SK-N-SH treated with all-trans-retinoic acid at 6 μM for 48 hours (cell line): ENCODE results near the gene DAB1.
A peak's percentile ranks its signal among the peaks of the same experiment; 100 is the strongest.

Source experiments
- ATAC-seq: fragments of 200-7000 bp; cut with Tn5 transposase; 3 replicates; pipeline ENCODE4 v1.9.1; 2020; ENCODE audit warnings: mild to moderate bottlenecking, moderate library complexity
- ARNTL ChIP-seq: fragments of 450-650 bp; formaldehyde crosslinking; IDR thresholded peaks from 2 replicates; pipeline ENCODE4 v1.5.0; 2020; ENCODE audit warnings: low read depth, mild to moderate bottlenecking, moderate library complexity, borderline replicate concordance
- BACH2 ChIP-seq: fragments of 250-450 bp; sonication (Bioruptor Pico); IDR thresholded peaks from 2 replicates; pipeline ENCODE4 v1.9.0; 2021; ENCODE audit warnings: mild to moderate bottlenecking, borderline replicate concordance
- CSDC2 ChIP-seq: fragments of 250-450 bp; sonication (Bioruptor Pico); IDR thresholded peaks from 2 replicates; pipeline ENCODE4 v1.5.0; 2020; ENCODE audit warnings: mild to moderate bottlenecking, moderate library complexity
- ESRRG ChIP-seq: fragments of 250-450 bp; sonication (Bioruptor Pico); IDR thresholded peaks from 2 replicates; pipeline ENCODE4 v1.6.1; 2021; ENCODE audit warnings: mild to moderate bottlenecking
- GLIS3 ChIP-seq: fragments of 250-450 bp; sonication (Bioruptor Pico); IDR thresholded peaks from 2 replicates; pipeline ENCODE4 v1.5.0; 2020; ENCODE audit warnings: mild to moderate bottlenecking, moderate library complexity
- OSR1 ChIP-seq: fragments of 250-450 bp; sonication (Bioruptor Pico); IDR thresholded peaks from 2 replicates; pipeline ENCODE4 v1.8.0; 2022; ENCODE audit warnings: moderate library complexity, mild to moderate bottlenecking, inconsistent platforms
- PPARA ChIP-seq: fragments of 250-450 bp; sonication (Bioruptor Pico); IDR thresholded peaks from 2 replicates; pipeline ENCODE4 v1.5.0; 2020; ENCODE audit warnings: mild to moderate bottlenecking, borderline replicate concordance
- RARB ChIP-seq: fragments of 250-450 bp; sonication (Bioruptor Pico); IDR thresholded peaks from 2 replicates; pipeline ENCODE4 v1.8.0; 2021; ENCODE audit warnings: mild to moderate bottlenecking, moderate library complexity
- SNAI2 ChIP-seq: fragments of 250-450 bp; sonication (Bioruptor Pico); IDR thresholded peaks from 2 replicates; pipeline ENCODE4 v1.5.0; 2020; ENCODE audit warnings: mild to moderate bottlenecking, moderate library complexity
- TOX ChIP-seq: fragments of 250-450 bp; sonication (Bioruptor Pico); IDR thresholded peaks from 2 replicates; pipeline ENCODE4 v1.8.0; 2021; ENCODE audit warnings: mild to moderate bottlenecking, moderate library complexity, borderline replicate concordance
- ZC3H10 ChIP-seq: fragments of 250-450 bp; sonication (Bioruptor Pico); IDR thresholded peaks from 2 replicates; pipeline ENCODE4 v1.5.1; 2021; ENCODE audit warnings: mild to moderate bottlenecking, moderate library complexity
- ZFP3 ChIP-seq: fragments of 250-450 bp; sonication (Bioruptor Pico); IDR thresholded peaks from 2 replicates; pipeline ENCODE4 v1.5.0; 2020; ENCODE audit warnings: mild to moderate bottlenecking, moderate library complexity
- ZFP30 ChIP-seq: fragments of 450-650 bp; formaldehyde crosslinking; IDR thresholded peaks from 2 replicates; pipeline ENCODE4 v1.5.0; 2022; ENCODE audit warnings: mild to moderate bottlenecking, moderate library complexity
- ZNF70 ChIP-seq: fragments of 450-650 bp; formaldehyde crosslinking; IDR thresholded peaks from 2 replicates; pipeline ENCODE4 v1.5.0; 2020; ENCODE audit warnings: mild to moderate bottlenecking, moderate library complexity
- ZNF8 ChIP-seq: fragments of 450-650 bp; formaldehyde crosslinking; IDR thresholded peaks from 2 replicates; pipeline ENCODE4 v1.5.0; 2020; ENCODE audit warnings: mild to moderate bottlenecking, moderate library complexity
- TF ChIP-seq, protein P1 (sequence below): fragments of 250-450 bp; sonication (Bioruptor Pico); IDR thresholded peaks from 2 replicates; pipeline ENCODE4 v1.8.0; 2021; ENCODE audit warnings: low read depth, mild to moderate bottlenecking, moderate library complexity, borderline replicate concordance
- TF ChIP-seq, protein P2 (sequence below): fragments of 250-450 bp; sonication (Bioruptor Pico); IDR thresholded peaks from 2 replicates; pipeline ENCODE4 v1.8.0; 2020; ENCODE audit warnings: mild to moderate bottlenecking, moderate library complexity, borderline replicate concordance
- TF ChIP-seq, protein P3 (sequence below): fragments of 250-450 bp; sonication (Bioruptor Pico); IDR thresholded peaks from 2 replicates; pipeline ENCODE4 v1.5.1; 2021; ENCODE audit warnings: mild to moderate bottlenecking, moderate library complexity
- TF ChIP-seq, protein P4 (sequence below): fragments of 250-450 bp; sonication (Bioruptor Pico); IDR thresholded peaks from 2 replicates; pipeline ENCODE4 v1.5.0; 2020; ENCODE audit warnings: mild to moderate bottlenecking, moderate library complexity
- TF ChIP-seq, protein P5 (sequence below): fragments of 250-450 bp; sonication (Bioruptor Pico); IDR thresholded peaks from 2 replicates; pipeline ENCODE4 v1.5.1; 2020; ENCODE audit warnings: low read depth, mild to moderate bottlenecking, moderate library complexity

The DAB1 gene

DNA sequence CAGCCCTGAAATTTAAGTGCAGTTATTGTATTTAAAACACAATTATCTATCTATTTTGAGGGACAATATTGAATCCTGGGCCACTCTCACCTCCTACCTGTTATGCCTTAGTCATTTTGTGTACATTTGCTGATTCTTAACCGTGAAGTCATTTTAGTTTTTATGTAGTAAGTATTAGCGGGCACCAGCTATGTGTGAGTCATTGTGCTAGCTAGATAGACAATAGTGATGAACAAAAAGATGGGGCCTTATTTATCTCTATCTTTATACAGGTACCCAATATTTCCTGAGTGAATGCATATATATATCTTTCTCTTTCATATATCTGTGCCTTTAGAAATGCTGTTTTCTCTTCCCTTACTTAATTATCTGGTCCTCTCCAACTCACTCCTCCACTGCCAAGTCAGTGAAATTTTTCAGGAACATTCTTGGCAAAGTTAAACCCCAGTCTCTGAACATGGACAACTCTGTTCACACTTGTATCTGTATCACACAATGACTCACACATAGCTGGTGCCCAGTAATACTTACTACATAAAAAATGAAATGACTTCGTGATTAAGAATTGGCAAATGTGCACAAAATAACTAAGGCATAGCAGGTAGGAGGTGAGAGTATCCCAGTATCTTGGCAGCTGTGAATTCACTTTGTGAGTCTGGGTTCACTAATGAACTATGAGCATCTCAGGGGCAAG is 292.0 kb downstream of the DAB1 start:
- TF ChIP-seq, protein P1, sequence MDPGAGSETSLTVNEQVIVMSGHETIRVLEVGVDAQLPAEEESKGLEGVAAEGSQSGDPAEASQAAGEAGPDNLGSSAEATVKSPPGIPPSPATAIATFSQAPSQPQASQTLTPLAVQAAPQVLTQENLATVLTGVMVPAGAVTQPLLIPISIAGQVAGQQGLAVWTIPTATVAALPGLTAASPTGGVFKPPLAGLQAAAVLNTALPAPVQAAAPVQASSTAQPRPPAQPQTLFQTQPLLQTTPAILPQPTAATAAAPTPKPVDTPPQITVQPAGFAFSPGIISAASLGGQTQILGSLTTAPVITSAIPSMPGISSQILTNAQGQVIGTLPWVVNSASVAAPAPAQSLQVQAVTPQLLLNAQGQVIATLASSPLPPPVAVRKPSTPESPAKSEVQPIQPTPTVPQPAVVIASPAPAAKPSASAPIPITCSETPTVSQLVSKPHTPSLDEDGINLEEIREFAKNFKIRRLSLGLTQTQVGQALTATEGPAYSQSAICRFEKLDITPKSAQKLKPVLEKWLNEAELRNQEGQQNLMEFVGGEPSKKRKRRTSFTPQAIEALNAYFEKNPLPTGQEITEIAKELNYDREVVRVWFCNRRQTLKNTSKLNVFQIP (CRISPR knock-in tag): no peak
- TF ChIP-seq ZNF8 (CRISPR knock-in tag) (no peak), GLIS3 (no peak), OSR1 (CRISPR knock-in tag) (no peak), ZNF70 (CRISPR knock-in tag) (no peak), CSDC2 (no peak), SNAI2 (CRISPR knock-in tag) (no peak), ESRRG (no peak), ARNTL (no peak)
- TF ChIP-seq, protein P2, sequence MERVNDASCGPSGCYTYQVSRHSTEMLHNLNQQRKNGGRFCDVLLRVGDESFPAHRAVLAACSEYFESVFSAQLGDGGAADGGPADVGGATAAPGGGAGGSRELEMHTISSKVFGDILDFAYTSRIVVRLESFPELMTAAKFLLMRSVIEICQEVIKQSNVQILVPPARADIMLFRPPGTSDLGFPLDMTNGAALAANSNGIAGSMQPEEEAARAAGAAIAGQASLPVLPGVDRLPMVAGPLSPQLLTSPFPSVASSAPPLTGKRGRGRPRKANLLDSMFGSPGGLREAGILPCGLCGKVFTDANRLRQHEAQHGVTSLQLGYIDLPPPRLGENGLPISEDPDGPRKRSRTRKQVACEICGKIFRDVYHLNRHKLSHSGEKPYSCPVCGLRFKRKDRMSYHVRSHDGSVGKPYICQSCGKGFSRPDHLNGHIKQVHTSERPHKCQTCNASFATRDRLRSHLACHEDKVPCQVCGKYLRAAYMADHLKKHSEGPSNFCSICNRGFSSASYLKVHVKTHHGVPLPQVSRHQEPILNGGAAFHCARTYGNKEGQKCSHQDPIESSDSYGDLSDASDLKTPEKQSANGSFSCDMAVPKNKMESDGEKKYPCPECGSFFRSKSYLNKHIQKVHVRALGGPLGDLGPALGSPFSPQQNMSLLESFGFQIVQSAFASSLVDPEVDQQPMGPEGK (CRISPR knock-in tag): no peak
- TF ChIP-seq, protein P3, sequence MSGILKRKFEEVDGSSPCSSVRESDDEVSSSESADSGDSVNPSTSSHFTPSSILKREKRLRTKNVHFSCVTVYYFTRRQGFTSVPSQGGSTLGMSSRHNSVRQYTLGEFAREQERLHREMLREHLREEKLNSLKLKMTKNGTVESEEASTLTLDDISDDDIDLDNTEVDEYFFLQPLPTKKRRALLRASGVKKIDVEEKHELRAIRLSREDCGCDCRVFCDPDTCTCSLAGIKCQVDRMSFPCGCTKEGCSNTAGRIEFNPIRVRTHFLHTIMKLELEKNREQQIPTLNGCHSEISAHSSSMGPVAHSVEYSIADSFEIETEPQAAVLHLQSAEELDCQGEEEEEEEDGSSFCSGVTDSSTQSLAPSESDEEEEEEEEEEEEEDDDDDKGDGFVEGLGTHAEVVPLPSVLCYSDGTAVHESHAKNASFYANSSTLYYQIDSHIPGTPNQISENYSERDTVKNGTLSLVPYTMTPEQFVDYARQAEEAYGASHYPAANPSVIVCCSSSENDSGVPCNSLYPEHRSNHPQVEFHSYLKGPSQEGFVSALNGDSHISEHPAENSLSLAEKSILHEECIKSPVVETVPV: no peak
- TF ChIP-seq, protein P4, sequence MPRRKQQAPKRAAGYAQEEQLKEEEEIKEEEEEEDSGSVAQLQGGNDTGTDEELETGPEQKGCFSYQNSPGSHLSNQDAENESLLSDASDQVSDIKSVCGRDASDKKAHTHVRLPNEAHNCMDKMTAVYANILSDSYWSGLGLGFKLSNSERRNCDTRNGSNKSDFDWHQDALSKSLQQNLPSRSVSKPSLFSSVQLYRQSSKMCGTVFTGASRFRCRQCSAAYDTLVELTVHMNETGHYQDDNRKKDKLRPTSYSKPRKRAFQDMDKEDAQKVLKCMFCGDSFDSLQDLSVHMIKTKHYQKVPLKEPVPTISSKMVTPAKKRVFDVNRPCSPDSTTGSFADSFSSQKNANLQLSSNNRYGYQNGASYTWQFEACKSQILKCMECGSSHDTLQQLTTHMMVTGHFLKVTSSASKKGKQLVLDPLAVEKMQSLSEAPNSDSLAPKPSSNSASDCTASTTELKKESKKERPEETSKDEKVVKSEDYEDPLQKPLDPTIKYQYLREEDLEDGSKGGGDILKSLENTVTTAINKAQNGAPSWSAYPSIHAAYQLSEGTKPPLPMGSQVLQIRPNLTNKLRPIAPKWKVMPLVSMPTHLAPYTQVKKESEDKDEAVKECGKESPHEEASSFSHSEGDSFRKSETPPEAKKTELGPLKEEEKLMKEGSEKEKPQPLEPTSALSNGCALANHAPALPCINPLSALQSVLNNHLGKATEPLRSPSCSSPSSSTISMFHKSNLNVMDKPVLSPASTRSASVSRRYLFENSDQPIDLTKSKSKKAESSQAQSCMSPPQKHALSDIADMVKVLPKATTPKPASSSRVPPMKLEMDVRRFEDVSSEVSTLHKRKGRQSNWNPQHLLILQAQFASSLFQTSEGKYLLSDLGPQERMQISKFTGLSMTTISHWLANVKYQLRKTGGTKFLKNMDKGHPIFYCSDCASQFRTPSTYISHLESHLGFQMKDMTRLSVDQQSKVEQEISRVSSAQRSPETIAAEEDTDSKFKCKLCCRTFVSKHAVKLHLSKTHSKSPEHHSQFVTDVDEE: no peak
- peak; percentile 83 for ATAC-seq

DNA sequence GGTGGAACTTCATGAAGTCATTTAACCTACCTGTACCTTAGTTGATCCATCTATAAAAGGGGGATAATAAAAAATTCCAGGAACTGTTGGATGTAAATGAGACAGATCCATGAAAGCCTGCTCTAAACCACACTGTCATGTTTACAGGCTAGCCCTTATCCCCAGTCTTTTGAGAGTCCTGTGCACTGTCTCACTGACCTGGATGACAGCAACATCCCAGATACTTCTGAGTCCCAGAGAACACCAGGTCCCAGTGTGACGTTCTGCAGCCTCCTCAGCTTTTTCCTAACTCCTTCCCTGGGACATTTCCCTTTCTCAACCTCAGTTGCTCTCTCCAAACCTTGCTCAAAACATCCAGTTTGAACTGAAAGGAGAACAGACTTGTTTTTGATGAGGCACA is 292.6 kb downstream of the DAB1 start:
- no peak for TF ChIP-seq CSDC2
- no peak for TF ChIP-seq ZC3H10 (CRISPR knock-in tag)
- TF ChIP-seq, protein P2 (CRISPR knock-in tag): no peak
- TF ChIP-seq ZFP3 (CRISPR knock-in tag): no peak
- TF ChIP-seq PPARA: no peak
- no peak for TF ChIP-seq BACH2
- TF ChIP-seq ZFP30: no peak
- TF ChIP-seq RARB: no peak
- TF ChIP-seq, protein P5, sequence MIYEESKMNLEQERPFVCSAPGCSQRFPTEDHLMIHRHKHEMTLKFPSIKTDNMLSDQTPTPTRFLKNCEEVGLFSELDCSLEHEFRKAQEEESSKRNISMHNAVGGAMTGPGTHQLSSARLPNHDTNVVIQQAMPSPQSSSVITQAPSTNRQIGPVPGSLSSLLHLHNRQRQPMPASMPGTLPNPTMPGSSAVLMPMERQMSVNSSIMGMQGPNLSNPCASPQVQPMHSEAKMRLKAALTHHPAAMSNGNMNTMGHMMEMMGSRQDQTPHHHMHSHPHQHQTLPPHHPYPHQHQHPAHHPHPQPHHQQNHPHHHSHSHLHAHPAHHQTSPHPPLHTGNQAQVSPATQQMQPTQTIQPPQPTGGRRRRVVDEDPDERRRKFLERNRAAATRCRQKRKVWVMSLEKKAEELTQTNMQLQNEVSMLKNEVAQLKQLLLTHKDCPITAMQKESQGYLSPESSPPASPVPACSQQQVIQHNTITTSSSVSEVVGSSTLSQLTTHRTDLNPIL (CRISPR knock-in tag): no peak
- peak; percentile 46; the same call in 2 of the 3 replicates for ATAC-seq

DNA sequence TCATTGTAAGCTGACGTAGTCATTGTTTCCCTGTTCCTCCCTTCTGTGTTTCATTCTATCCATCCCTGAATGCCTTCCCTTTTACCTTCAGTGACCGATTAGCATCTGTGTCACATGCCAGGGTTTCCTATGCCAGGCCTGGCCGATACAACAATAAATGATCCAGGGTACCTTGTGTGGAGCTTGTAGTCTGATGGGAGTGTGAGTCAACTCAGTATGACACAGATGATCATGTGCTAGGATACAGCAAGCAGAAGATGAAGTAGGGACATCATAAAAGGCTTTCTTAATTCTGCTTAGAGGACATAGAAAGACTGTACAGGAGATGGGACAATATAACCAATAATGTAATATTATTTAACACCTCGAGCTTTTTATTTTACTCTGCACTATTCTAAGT is 294.0 kb downstream of the DAB1 start:
- no peak for TF ChIP-seq GLIS3
- TF ChIP-seq, protein P4: no peak
- no peak for TF ChIP-seq CSDC2
- TF ChIP-seq TOX (CRISPR knock-in tag): no peak
- no peak for TF ChIP-seq OSR1 (CRISPR knock-in tag)
- no peak for TF ChIP-seq BACH2
- TF ChIP-seq ARNTL: no peak
- TF ChIP-seq, all 23 proteins: peak for 0
- ATAC-seq: no peak
